ENCODE results near the gene LDAH.

The LDAH gene

GRCh38 chr2:20678086-20678395 is 144.9 kb downstream of the LDAH start:
- DNase-seq = no peak

DNA sequence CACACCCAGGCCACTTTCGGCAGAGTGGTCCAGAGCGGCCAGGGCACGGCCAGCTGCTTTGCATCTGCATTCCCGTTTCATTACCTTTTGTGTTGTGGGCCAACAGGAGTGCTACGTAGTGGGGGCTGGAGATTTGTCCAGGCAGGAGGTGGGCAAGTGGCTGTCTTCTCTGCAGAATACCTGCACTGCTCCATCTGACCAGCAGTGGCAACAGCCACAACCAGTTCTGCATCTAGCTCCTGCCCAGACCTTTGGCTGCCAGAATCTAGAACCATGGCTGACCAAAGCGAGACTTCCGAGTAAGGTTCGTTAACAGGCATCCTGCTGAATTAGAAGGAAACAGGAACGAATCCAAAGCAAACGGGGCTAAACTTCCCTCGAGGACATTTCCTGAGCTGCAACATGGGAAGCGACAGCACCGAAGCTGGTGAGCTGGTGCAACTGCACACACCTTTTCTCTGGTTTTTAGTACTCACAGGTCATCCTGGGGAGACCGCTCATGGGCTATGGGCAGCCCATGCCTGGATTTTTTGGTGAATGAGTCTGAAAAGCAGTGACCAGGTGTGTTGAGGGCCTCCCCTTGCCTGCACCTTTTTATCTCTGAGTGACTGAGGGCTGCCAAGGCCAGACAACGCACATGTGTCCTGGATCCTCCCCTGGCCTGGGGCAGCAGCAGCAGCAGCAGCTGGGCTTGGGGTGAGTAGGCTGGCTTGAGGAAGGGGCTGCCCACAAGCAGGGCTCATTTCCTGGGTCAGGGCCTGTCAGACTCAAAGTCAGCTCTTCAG is 145.4 kb downstream of the LDAH start:
- no peak for DNase-seq

- DNase-seq = no peak
These were observed 146.3 kb downstream of the LDAH start for GRCh38 chr2:20676353-20677215.

DNA sequence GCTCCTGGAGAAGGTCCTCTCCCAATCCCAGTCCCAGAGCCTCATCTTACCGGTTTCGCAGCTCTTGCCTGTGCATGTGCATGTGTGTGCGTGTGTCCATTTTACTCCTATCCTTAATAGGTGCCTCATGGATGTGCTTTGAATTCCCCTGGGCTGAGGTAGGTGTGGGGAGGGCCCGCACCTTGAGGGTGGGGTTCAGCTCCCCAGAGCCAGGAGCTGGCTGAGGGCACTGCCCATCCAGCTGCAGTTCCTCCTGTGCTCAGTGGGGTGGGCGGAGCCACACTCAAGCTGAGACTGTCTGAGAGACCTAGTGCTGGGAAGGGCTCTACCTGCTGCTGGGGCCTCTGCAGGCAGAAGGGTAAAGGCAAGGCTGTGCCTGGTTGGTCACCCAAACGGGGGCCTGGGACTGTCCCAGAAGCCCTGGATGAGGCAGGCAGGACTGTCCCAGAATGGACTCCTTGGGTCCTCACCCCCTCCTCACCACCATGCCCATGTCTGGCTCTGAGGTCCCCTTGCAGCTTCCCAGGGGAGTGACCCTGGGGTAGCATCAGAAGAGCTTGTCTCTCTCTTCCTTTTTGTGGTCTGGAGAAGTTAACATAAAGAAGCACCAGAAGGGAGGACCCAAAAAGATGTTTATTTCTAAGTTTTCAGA is 147.1 kb downstream of the LDAH start:
- no peak for DNase-seq

- no peak for DNase-seq
These were observed 147.8 kb downstream of the LDAH start for GRCh38 chr2:20674974-20675679.

- no peak for DNase-seq
These were observed 148.5 kb downstream of the LDAH start for GRCh38 chr2:20674309-20674965.

DNA sequence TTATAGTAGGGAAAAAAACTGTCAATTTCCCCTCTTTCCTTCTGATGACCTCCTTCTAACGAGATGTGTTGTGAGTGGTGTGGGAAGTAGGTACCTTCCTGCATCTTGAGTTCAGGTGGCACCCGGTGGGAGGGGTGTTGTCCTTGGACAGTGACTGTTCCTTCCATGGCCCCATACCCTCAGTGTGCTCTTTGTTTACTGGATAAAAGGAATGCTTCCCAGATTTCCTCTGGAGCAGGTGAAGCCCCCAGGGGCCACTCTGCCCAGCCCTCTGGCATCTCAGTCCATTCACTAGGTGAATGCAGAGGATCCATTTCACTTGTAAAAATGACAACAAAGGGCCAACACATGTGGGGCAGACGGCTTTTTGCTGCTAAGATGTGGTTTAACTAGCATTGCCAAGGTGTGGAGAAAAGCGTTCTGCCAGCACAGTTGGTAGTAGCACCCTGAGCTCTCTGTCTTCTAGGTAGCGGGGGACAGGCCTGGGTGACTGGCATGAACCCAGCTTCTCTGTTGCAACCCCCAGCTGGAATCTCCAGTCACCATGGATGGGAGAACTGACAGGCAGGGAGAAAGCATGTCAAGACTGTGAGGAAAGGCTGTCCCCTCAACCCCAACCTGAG is 149.1 kb downstream of the LDAH start:
- DNase-seq = no peak

- no peak for DNase-seq
These were observed 150.5 kb downstream of the LDAH start for GRCh38 chr2:20672201-20672951.

DNA sequence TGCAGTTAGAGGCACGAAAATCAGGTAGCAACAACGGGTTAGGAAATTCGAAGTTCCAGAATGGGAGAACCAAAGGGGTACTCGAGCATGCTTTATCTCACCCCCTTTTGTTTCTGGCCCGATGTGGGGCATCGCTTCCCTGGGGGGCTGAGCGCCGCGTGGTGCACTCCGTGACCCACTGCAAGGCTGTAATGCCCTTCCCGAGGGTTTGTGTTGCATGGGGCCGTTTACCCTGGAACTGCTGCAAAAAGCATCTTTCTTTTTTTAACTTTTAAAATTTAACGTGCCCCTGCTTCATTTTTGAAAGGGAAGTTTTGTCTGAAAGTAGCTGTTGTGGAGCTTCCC is 151.2 kb downstream of the LDAH start:
- no peak for DNase-seq

GRCh38 chr2:20671036-20671735 is 151.7 kb downstream of the LDAH start:
- DNase-seq = no peak

DNA sequence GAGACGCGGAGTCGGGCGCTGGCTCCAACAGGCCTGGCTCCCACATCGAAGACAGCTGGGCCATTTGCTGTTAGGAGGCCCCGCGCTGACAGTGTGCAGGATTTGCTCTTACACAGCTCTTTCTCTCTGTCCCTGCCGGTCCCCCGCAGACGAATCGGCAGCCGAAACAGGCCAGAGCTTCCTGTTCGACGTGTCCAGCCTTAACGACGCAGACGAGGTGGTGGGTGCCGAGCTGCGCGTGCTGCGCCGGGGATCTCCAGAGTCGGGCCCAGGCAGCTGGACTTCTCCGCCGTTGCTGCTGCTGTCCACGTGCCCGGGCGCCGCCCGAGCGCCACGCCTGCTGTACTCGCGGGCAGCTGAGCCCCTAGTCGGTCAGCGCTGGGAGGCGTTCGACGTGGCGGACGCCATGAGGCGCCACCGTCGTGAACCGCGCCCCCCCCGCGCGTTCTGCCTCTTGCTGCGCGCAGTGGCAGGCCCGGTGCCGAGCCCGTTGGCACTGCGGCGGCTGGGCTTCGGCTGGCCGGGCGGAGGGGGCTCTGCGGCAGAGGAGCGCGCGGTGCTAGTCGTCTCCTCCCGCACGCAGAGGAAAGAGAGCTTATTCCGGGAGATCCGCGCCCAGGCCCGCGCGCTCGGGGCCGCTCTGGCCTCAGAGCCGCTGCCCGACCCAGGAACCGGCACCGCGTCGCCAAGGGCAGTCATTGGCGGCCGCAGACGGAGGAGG is 152.4 kb downstream of the LDAH start:
- DNase-seq = no peak

GRCh38 chr2:20669562-20670314 is 153.2 kb downstream of the LDAH start:
- DNase-seq = no peak

- no peak for DNase-seq
These were observed 153.9 kb downstream of the LDAH start for GRCh38 chr2:20668871-20669475.

DNA sequence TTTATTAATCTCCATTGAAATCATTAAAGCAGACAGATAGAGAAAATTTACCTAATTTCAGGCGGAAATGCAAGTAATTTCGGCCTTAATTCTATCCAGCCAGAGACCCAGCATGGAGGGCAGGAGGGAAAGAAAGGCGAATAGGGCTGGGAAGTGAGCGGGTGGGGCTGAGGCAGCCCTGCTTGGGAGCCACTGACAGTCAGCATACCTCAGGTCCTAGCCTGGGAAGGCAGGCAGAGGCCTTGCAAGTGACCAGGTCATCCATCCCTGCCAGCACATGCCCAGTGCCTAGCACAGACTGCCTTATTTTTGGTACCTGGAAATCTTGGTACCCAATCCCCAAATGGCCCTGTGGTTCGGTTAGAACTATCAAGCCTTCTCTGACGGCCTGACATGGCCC is 154.4 kb downstream of the LDAH start:
- DNase-seq = no peak

- no peak for DNase-seq
These were observed 155.1 kb downstream of the LDAH start for GRCh38 chr2:20667531-20668401.

- DNase-seq = no peak
These were observed 155.8 kb downstream of the LDAH start for GRCh38 chr2:20667151-20667530.

- DNase-seq = no peak
These were observed 156.4 kb downstream of the LDAH start, which contains the start of gene GDF7 for GRCh38 chr2:20666304-20667150. Gene GDF7 (plus strand): TSS chr2:20667144. CDS start chr2:20667240, 96 bp downstream.
